Hepatocyte (in vitro differentiated cells): ENCODE results near the gene CBLB. TPM values are rescaled to one million over a fixed set of nuclear protein-coding genes. Genes with fewer than 3 reads are reported as not detected.

Experiments
- DNase-seq: peaks from one replicate; pipeline ENCODE4 v3.0.0-alpha.2; 2016; ENCODE audit warnings: low spot score
- H2AFZ ChIP-seq: fragments of 200-600 bp; sonication (generic); 2 replicates; pipeline ENCODE4 v1.6.0; 2016; ENCODE audit warnings: antibody characterized with exemption, mild to moderate bottlenecking
- H3K27ac ChIP-seq: fragments of 200-600 bp; sonication (generic); 2 replicates; pipeline ENCODE4 v1.5.1; 2016; ENCODE audit warnings: mild to moderate bottlenecking
- H3K27me3 ChIP-seq: fragments of 200-600 bp; sonication (generic); 2 replicates; pipeline ENCODE4 v1.6.1; 2016
- H3K36me3 ChIP-seq: fragments of 200-600 bp; sonication (generic); replicated peaks from 2 replicates; pipeline ENCODE4 v1.5.1; 2016; ENCODE audit warnings: low read depth; ENCODE audit not compliant: insufficient read depth
- H3K4me1 ChIP-seq: fragments of 200-600 bp; sonication (generic); 2 replicates; pipeline ENCODE4 v1.5.1; 2016; ENCODE audit warnings: mild to moderate bottlenecking, moderate library complexity; ENCODE audit not compliant: insufficient read depth
- H3K4me2 ChIP-seq: fragments of 200-600 bp; sonication (generic); 2 replicates; pipeline ENCODE4 v1.6.0; 2016
- H3K4me3 ChIP-seq: fragments of 200-600 bp; sonication (generic); 2 replicates; pipeline ENCODE4 v1.5.1; 2016; ENCODE audit warnings: mild to moderate bottlenecking
- H3K79me2 ChIP-seq: fragments of 200-600 bp; sonication (generic); 2 replicates; pipeline ENCODE4 v1.6.0; 2017; ENCODE audit warnings: mild to moderate bottlenecking
- H3K9me2 ChIP-seq: fragments of 200-600 bp; sonication (generic); replicated peaks from 2 replicates; pipeline ENCODE4 v1.6.0; 2017; ENCODE audit warnings: mild to moderate bottlenecking; ENCODE audit not compliant: insufficient read depth
- H3K9me3 ChIP-seq: fragments of 200-600 bp; sonication (generic); 2 replicates; pipeline ENCODE4 v1.5.1; 2016; ENCODE audit warnings: low read depth, mild to moderate bottlenecking
- H4K20me1 ChIP-seq: fragments of 200-600 bp; sonication (generic); 2 replicates; pipeline ENCODE4 v1.6.0; 2016; ENCODE audit warnings: mild to moderate bottlenecking; ENCODE audit not compliant: insufficient read depth, poor library complexity, severe bottlenecking
- CTCF ChIP-seq: fragments of 200-600 bp; sonication (generic); IDR thresholded peaks from 2 replicates; pipeline ENCODE4 v1.5.1; 2016; ENCODE audit warnings: antibody characterized with exemption, mild to moderate bottlenecking; ENCODE audit not compliant: poor library complexity
- EZH2 ChIP-seq: fragments of 200-600 bp; sonication (generic); IDR thresholded peaks from 2 replicates; pipeline ENCODE4 v1.6.1; 2016; ENCODE audit warnings: antibody characterized with exemption, mild to moderate bottlenecking, borderline replicate concordance
- EZH2phosphoT487 ChIP-seq: fragments of 200-600 bp; sonication (generic); IDR thresholded peaks from one replicate; pipeline ENCODE4 v1.6.1; 2018; ENCODE audit warnings: antibody characterized with exemption, mild to moderate bottlenecking, low read depth, moderate library complexity; ENCODE audit not compliant: unreplicated experiment, severe bottlenecking
- WGBS: methylation state at CpG from one replicate; pipeline ENCODE4 v1.1.6; 2016; ENCODE audit warnings: low lambda C conversion rate; ENCODE audit errors: missing lambda C conversion rate; 5-methylcytosine and 5-hydroxymethylcytosine counted together
- polyA plus RNA-seq: library from polyadenylated mRNA; unstranded; fragments of >200 nt; fragmentation: Nextera tagmentation; extraction: Ambion mirVana; gene quantifications from 2 replicates; pipeline ENCODE4 v1.2.1, GENCODE V29; 2016
- total RNA-seq: library from RNA; depleted of rRNA; stranded (reverse); fragments of >200 nt; gene quantifications from 2 replicates; pipeline ENCODE4 v1.2.3, GENCODE V29; 2014

The CBLB gene
- total and polyA plus RNA-seq, 2 experiments from 2014 or later: 22.6 to 56.0 TPM

GRCh38 chr3:105613120-105613519, 255.7 kb downstream of the CBLB start:
- Histone ChIP-seq H3K36me3 (no peaks in the 10 kb centered on the region), H3K27me3 (no peaks in the 10 kb centered on the region), H3K79me2 (no peaks in the 10 kb centered on the region), H3K4me1 (no peaks in the 10 kb centered on the region), H2AFZ (no peak overlapping the region), H3K9me2 (no peaks in the 10 kb centered on the region), H3K4me3 (no peak overlapping the region), H3K9me3 (no peaks in the 10 kb centered on the region), H4K20me1 (no peaks in the 10 kb centered on the region), H3K27ac (no peak overlapping the region), H3K4me2 (no peak overlapping the region)
- no peak for TF ChIP-seq EZH2phosphoT487
- WGBS: 68% methylated on average over 2 of the region's 2 CpGs
- no peak for DNase-seq

GRCh38 chr3:105611304-105612192, 257.3 kb downstream of the CBLB start:
- Histone ChIP-seq H3K9me3 (no peaks in the 10 kb centered on the region), H2AFZ (no peak overlapping the region), H3K27me3 (no peaks in the 10 kb centered on the region), H3K4me2 (no peak overlapping the region), H3K27ac (no peak overlapping the region), H3K4me3 (no peak overlapping the region), H3K36me3 (no peaks in the 10 kb centered on the region), H3K9me2 (no peaks in the 10 kb centered on the region), H3K79me2 (no peaks in the 10 kb centered on the region), H4K20me1 (no peaks in the 10 kb centered on the region), H3K4me1 (no peaks in the 10 kb centered on the region)
- DNase-seq: peak; percentile 17
- TF ChIP-seq EZH2phosphoT487: no peak
- TF ChIP-seq CTCF: no peak
- no peak for TF ChIP-seq EZH2
- 61% methylated on average over 5 of the region's 5 CpGs for WGBS

GRCh38 chr3:105610473-105610872, 258.3 kb downstream of the CBLB start:
- DNase-seq: no peak
- no peak overlapping the region for H3K27ac ChIP-seq
- TF ChIP-seq EZH2phosphoT487 (no peak), CTCF (no peak), EZH2 (no peak)

GRCh38 chr3:105608623-105609022, 260.2 kb downstream of the CBLB start:
- Histone ChIP-seq H3K27me3 (no peaks in the 10 kb centered on the region), H3K36me3 (no peaks in the 10 kb centered on the region), H3K9me3 (no peaks in the 10 kb centered on the region), H3K79me2 (no peaks in the 10 kb centered on the region), H3K4me1 (no peaks in the 10 kb centered on the region), H3K9me2 (no peaks in the 10 kb centered on the region), H4K20me1 (no peaks in the 10 kb centered on the region), H3K27ac (no peak overlapping the region), H3K4me3 (no peak overlapping the region), H3K4me2 (peak overlapping the region; percentile 45), H2AFZ (no peak overlapping the region)
- DNase-seq: peak; percentile 22
- 45% methylated on average over 17 of the region's 17 CpGs for WGBS
- no peak for TF ChIP-seq CTCF
- TF ChIP-seq EZH2: no peak
- no peak for TF ChIP-seq EZH2phosphoT487

More at GRCh38 chr3:105610473-105610872, 258.3 kb downstream of the CBLB start:
- Histone ChIP-seq H4K20me1 (no peaks in the 10 kb centered on the region), H3K27me3 (no peaks in the 10 kb centered on the region), H3K4me3 (no peak overlapping the region), H3K4me1 (no peaks in the 10 kb centered on the region), H3K9me2 (no peaks in the 10 kb centered on the region), H3K9me3 (no peaks in the 10 kb centered on the region), H3K4me2 (no peak overlapping the region), H2AFZ (no peak overlapping the region), H3K36me3 (no peaks in the 10 kb centered on the region), H3K79me2 (no peaks in the 10 kb centered on the region)
- WGBS: 100% methylated on average over 4 of the region's 4 CpGs
